GM18505 (cell line): Measurements from ENCODE around the gene HES2.

ENCODE experiments used
- ATAC-seq: cut with Tn5 transposase; IDR thresholded peaks from one replicate; pipeline ENCODE4 v1.9.1; 2021; ENCODE audit not compliant: unreplicated experiment
- POLR2A ChIP-seq: IDR thresholded peaks from 4 replicates; pipeline ENCODE4 v1.6.1; 2011; ENCODE audit warnings: borderline replicate concordance; ENCODE audit not compliant: insufficient read depth, insufficient read length; ENCODE audit errors: extremely low read depth

The HES2 gene

DNA sequence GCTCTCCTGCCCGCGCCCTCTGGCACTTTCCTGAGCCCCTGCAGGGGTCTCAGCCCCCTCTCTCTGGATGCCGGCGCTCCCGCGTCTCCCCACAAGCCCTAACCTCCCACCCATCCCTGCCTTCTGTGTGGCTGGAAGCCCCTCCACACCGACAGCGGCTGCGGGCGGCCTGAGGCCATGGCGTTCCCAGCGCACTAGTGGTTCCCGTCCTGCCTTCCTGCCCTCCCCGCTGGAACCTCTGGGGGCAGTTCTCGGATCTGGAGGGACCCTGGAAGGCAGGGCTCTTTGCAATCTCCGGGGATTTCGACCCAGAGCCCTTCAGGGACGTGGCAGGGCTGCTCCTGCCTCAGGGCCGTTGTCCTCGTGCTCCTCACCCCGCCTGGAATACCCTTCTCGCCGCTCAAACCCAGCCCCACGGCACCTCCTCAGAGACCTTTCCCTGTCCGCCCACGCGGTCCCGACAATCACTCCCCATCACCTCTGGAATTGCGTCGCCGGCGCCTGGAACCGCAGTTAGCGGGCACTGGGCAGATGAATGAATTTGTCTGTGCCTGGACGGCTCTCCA, 4.4 kb upstream of the HES2 start:
- no peak for ATAC-seq
- TF ChIP-seq POLR2A, result no peak

DNA sequence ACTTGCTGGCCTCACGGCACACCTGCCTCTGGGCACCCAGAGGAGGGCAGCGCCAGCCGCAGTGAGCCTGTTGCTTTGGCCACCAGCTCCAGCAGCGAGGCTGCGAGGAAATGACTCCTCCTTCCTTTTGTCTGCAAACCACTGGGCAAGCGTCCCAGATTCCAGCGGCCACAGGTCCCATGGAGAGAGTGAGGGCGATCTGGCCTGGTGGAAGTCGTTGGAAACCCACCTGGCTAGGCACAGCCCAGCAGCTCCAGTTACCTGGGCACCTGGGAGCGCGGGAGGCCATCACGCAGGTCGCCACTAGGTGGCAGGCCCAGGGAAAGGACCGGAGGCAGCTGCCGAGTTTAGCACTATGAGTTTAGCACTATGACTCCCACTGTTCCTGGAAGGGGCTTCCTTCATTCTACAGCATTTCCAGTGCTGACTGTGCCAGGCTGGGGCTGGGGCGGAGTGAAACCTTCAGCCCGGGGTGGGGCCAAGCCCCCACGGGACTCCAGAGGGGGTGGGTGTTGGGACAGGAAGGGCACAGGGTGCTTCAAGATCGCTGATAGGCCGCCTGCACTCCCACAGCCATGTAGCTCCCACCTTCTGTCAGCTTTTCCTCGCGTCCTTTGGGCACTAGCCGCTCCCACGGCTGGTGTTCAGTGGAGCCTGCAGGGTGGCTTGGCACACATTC, 3.7 kb upstream of the HES2 start:
- ATAC-seq, result no peak

DNA sequence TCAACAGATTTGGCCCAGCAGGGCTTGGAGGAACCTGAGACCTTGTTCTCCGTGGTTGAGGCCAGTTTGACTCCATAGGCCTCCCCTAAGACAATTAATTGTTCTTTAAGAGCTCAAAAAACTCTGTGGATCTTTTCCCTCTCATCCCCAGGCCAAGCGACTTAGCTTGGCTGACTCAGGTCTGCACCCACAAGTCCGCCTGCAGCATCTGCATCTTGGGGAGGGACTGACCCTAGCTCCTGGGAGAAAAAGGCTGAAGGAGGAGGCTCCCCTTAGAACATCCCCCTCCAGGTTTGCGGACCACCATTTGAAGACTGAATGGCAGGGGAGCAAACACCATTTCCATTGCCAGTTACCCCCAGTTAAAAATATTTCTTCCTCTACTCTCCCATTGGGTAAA, 1.5 kb upstream of the HES2 start:
- no peak for ATAC-seq
- no peak for TF ChIP-seq POLR2A

More for the DNA sequence above, 3.7 kb upstream of the HES2 start:
- TF ChIP-seq POLR2A, result no peak

DNA sequence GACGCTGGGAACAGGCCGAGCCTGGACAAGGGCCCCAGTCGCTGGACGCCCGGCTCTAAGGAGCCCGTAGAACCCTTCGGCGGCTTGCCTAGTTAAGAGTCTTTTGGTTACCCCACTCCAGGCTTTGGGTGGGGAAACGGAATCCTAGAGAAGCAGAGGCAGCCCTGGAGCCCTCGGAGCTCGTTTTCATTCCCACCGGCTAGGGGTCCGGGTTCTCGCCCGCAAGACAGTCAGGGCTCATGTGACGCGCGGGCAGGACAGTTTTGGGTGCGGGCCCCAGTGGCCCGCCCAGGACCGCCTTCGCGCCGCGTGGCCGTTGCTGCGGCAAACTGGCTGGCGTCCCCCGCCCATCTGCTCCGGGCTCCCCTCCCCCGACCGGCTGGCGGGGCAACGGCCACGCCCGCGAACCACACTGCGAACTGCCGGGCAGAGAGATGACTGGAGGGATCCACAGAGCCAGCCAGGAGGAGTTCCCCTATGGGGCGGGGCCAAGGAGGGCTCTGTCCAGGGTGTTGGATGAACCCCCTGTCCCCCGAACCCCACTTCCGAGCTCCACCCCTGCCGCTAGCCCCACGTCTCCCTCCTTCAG, 829 bp upstream of the HES2 start:
- ATAC-seq, result no peak

DNA sequence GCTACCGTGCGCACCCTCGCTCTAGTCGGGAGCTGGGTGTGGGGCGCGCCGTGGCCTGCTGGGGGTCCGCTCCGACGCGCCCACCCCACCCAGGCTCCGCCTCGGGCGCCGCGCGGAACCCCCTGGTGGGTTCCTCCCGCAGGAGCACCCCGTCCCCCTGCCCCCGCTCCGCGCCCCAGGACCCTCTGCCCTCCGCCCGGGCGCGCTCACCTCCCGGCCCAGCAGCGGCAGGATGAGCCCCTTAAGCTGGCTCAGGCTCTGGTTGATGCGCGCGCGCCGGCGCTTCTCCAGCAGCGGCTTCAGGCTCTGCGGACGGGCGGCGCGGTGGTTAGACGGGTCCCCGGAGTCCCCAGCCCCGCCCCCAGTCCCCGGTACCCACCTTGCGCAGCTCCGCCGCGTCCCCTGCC, 319 bp downstream of the HES2 start:
- TF ChIP-seq POLR2A, result no peak
- ATAC-seq, result no peak

More for the DNA sequence above, 829 bp upstream of the HES2 start:
- no peak for TF ChIP-seq POLR2A

DNA sequence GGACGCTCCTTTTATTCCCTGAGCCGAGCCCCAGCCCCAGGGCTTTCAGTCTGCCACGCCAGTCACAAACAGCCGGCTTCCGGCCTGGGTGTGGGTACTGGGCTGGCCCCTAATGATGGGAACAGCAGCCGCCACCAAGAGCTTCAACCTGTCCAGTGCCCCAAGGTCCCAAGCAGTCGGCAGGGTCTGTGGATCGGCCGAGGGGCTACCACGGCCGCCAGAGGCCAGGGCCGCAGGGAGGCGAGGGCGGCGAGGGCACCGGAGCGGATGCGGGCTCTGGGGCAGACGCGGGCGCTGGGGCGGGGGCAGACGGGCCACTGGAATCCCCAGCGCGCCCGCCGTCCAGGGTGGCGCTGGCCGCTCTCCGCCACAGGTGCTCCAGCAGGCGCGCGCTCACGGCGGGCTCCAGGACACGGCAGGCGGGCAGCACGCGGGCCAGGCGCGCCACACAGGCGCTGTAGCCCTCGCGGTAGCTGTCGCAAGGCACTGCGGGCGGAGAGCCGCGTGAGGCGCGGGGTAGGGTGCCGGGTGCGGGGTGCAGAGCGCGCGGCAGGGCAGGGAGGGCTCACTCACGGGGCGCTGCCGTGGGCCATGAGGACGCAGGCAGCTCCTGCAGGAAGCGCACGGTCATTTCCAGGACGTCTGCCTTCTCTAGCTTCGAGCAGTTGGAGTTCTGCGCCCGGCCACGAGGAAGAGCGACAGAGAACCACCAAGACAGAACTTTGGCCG, 887 bp downstream of the HES2 start:
- ATAC-seq, result no peak
- TF ChIP-seq POLR2A, result no peak

DNA sequence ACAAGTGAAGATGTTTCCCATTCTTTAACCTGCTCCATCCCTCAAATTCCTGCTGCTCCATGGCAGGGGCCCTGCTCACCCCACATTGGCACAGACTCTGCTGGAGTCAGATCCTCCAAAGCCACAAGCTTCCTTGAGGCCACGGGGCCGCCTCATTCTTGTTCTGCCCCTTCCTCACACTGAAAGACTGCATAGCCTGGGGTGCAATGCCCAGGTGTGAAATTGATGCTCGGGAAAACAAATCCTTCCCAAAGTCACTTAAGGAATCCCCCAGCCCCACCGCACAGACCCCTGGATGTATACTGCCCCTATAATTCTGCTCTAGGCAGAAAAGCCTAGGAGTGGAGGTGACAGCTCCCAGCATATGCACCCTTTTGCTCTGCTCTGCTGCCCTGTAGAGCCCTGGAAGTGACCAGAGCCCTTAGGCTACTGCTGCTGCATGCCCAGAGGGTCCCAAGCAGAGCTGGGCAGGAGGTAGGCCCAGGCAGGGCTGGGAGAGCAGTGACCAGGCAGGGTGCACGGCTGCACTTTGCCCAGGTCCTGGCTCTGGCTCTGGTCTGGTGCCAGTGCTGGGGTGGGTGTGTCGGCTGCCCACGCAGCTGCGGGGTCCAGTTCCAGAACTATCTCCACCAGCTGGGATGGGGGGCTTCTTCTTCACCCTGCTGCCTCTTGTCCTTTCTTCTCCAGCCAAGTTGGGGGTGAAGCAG, 1.6 kb downstream of the HES2 start:
- no peak for TF ChIP-seq POLR2A
- ATAC-seq, result no peak

DNA sequence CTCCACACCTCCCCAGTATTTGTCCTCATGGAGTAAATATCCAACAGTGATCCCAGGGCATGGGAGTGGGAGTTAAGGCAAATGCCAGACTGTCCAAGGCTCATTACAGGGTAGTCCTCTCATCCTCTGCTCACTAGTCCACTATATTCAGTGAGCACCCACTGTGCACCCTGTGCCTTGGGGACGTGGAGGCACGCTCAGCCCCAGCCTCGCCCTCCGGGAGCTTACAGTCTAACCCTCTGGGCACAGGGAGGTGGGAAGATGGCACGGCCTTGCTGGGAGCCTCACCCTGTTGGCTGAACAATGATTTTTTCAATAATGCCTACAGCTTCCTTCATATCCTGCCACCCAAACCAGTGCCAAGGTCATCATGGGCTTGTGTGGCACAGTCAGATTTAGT, 2.8 kb downstream of the HES2 start:
- TF ChIP-seq POLR2A, result no peak
- ATAC-seq, result no peak

DNA sequence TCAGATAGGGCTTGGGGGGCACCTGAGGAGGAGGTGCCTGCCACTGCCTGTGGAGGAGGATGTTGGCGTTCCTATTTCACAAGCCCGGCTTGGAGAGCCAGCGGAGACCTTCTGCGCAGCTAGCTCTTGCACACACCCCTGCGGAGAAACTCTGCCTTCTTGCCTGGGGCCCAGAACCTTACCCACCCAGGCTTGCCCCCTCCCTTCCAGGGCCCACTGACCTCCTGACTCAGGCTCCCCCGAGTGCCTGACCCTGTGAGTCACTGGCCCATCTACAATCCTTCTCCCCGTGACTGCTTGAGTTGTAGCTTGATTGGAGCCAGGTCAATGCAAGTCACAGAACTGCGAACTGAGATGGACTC, 3.4 kb downstream of the HES2 start:
- TF ChIP-seq POLR2A, result no peak
- ATAC-seq, result no peak

DNA sequence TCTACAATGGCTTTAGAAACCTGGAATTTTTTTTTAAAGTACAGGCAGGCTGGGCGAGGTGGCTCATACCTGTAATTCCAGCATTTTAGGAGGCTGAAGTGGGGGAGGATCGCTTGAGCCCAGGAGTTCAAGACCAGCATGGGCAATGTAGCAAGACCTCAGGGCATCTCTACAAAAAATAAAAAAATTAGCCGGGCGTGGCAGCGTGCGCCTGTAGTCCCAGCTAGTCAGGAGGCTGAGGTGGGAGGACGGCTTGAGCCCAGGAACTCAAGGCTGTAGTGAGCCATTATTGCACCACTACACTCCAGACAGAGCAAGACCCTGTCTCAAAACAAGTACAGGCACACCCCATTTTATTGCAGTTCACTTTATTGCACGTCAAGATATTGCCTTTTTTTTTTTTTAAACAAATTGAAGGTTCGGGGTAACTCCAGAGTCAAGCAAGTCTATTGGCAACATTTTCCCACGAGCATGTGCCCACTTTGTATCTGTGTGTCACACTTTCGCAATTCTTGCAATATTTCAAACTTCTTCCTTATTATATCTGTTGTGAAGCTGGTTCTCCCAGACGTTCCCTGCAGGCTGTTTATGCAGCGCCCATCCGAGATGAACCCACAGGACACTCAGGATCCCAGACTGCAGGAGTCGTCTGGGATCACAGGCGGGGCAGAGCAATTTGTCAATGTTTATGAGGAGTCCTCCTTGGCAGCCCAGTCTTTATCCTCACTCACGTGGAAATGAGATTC, 4.7 kb downstream of the HES2 start:
- no peak for TF ChIP-seq POLR2A
- ATAC-seq, result no peak

DNA sequence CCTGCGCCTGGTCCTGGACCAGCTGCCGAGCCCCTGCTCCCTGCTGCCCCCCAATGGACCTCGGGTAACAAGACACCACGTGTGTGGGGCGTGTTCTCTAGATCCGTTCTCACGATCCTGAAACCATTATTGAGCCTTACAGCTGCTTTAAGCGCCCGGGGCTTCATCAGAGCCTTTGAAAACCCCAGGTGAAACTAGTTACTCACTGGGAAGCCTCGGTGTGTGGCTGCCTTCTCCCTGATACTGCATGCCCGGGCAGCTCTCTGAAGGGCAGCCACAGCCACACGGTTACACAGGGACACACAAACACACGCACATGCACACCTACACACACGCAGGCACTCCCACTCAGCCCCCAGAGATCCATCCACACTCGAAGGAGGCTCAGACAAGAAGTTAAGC, 5.3 kb downstream of the HES2 start:
- no peak for ATAC-seq
- TF ChIP-seq POLR2A, result no peak

DNA sequence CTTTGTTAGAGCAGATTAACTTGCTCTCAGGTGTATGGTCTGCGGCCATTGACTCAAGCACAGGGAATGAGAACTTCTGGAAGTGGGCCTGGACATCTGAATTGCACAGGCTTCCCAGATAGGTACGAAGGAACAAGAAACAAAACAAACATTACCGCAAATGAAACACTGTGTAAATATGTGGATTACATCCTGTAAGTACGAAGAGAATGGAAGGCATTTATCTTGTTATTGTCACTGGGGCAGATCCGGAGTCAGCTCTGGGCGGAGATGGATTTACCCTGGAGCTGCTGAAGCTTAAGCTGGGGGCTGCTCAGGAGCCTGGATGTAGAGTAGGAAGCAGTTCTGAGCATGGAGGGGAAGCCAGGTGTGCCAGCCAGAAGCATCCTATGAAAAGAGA, 6.8 kb downstream of the HES2 start:
- no peak for ATAC-seq
- no peak for TF ChIP-seq POLR2A
